ENCODE results near the gene PPCDC. TPM values are rescaled to one million over a fixed set of nuclear protein-coding genes. Genes with fewer than 3 reads are reported as not detected.
A peak's percentile ranks its signal among the peaks of the same experiment; 100 is the strongest.

Gene PPCDC
- polyA plus RNA-seq, 6 donors from 2014 or later, result 4.5 to 8.9 (median 7.1) TPM

- ATAC-seq (ENCODE audit: low read depth in 2 of 2) (no peak), DNase-seq (no peak)
- Mint-ChIP-seq H3K36me3 (peaks cover 0 to 15% of the 10 kb centered on the region in 2 donors), H3K4me1 (peaks cover 11 to 13% (median 11%) of the 10 kb centered on the region in 3 donors), H3K27ac (no peak overlapping the region), H3K9me3 (no peaks in the 10 kb centered on the region), H3K27me3 (peaks cover 18 to 27% (median 21%) of the 10 kb centered on the region in 3 donors), H3K4me3 (no peak overlapping the region)
Observed at GRCh38 chr15:75037685-75038084, 14.3 kb downstream of the PPCDC start.

- ATAC-seq (ENCODE audit: low read depth in 2 of 2) (no peak), DNase-seq (no peak)
- Mint-ChIP-seq H3K36me3 (peaks cover 0 to 15% of the 10 kb centered on the region in 2 donors), H3K27me3 (peaks cover 21 to 27% (median 23%) of the 10 kb centered on the region in 3 donors), H3K27ac (no peak overlapping the region), H3K4me1 (peaks cover 16 to 18% (median 17%) of the 10 kb centered on the region in 3 donors), H3K9me3 (no peaks in the 10 kb centered on the region), H3K4me3 (no peak overlapping the region)
Observed at GRCh38 chr15:75038231-75038630, 14.8 kb downstream of the PPCDC start.

- Mint-ChIP-seq H3K36me3 (no peaks in the 10 kb centered on the region), H3K27me3 (peaks cover 2 to 16% (median 13%) of the 10 kb centered on the region in 3 donors), H3K4me3 (peak overlapping the region; percentile 1 to 80 (median 62)), H3K9me3 (no peaks in the 10 kb centered on the region), H3K27ac (peak overlapping the region; percentile 62 to 96 (median 88)), H3K4me1 (peaks cover 41 to 60% (median 50%) of the 10 kb centered on the region in 3 donors)
- peak; percentile 92 to 93 for ATAC-seq (ENCODE audit: low read depth in 2 of 2)
- DNase-seq, result peak; percentile 89
Observed at GRCh38 chr15:75042730-75043508, 19.5 kb downstream of the PPCDC start.

GRCh38 chr15:75043509-75044257 is 20.3 kb downstream of the PPCDC start:
- Mint-ChIP-seq H3K36me3 (peaks cover 0 to 4% of the 10 kb centered on the region in 2 donors), H3K4me1 (peaks cover 41 to 63% (median 46%) of the 10 kb centered on the region in 3 donors), H3K27ac (peak overlapping the region; percentile 36 to 96 (median 84)), H3K27me3 (peaks cover 0 to 20% (median 14%) of the 10 kb centered on the region in 3 donors), H3K9me3 (no peaks in the 10 kb centered on the region), H3K4me3 (peak overlapping the region in 6 of 8 donors; percentile 32 to 80 (median 64))
- DNase-seq (peak; percentile 51), ATAC-seq (ENCODE audit: low read depth in 2 of 2) (peak; percentile 1 to 8)

- ATAC-seq (ENCODE audit: low read depth in 2 of 2), result no peak
- H3K4me3 Mint-ChIP-seq, result peak overlapping the region in 2 of 8 donors; percentile 40 to 73
- DNase-seq, result no peak
- peak overlapping the region in 5 of 6 donors; percentile 49 to 95 (median 62) for H3K27ac Mint-ChIP-seq
- peaks cover 40 to 62% (median 46%) of the 10 kb centered on the region in 3 donors for H3K4me1 Mint-ChIP-seq
- H3K9me3 Mint-ChIP-seq, result no peaks in the 10 kb centered on the region
- peaks cover 0 to 27% (median 17%) of the 10 kb centered on the region in 3 donors for H3K27me3 Mint-ChIP-seq
- H3K36me3 Mint-ChIP-seq, result peaks cover 0 to 7% of the 10 kb centered on the region in 2 donors
Observed at GRCh38 chr15:75044258-75044878, 21.0 kb downstream of the PPCDC start.

GRCh38 chr15:75045332-75046015 is 22.1 kb downstream of the PPCDC start:
- ATAC-seq (ENCODE audit: low read depth in 2 of 2) (no peak), DNase-seq (no peak)
- no peaks in the 10 kb centered on the region for H3K9me3 Mint-ChIP-seq
- no peak overlapping the region for H3K4me3 Mint-ChIP-seq
- H3K4me1 Mint-ChIP-seq, result peaks cover 37 to 60% (median 46%) of the 10 kb centered on the region in 3 donors
- H3K27ac Mint-ChIP-seq, result peak overlapping the region in 1 of 6 donors; percentile 42
- peaks cover 0 to 7% of the 10 kb centered on the region in 2 donors for H3K36me3 Mint-ChIP-seq
- peaks cover 0 to 33% (median 20%) of the 10 kb centered on the region in 3 donors for H3K27me3 Mint-ChIP-seq

GRCh38 chr15:75048394-75048793 is 25.0 kb downstream of the PPCDC start:
- no peak for ATAC-seq (ENCODE audit: low read depth in 2 of 2)
- peaks cover 0 to 7% of the 10 kb centered on the region in 2 donors for H3K36me3 Mint-ChIP-seq
- peaks cover 0 to 33% (median 12%) of the 10 kb centered on the region in 3 donors for H3K27me3 Mint-ChIP-seq
- no peak for DNase-seq
- peak overlapping the region in 1 of 6 donors; percentile 82 for H3K27ac Mint-ChIP-seq
- no peaks in the 10 kb centered on the region for H3K9me3 Mint-ChIP-seq
- no peak overlapping the region for H3K4me3 Mint-ChIP-seq
- peaks cover 27 to 43% (median 38%) of the 10 kb centered on the region in 3 donors for H3K4me1 Mint-ChIP-seq

- DNase-seq, result no peak
- H3K27me3 Mint-ChIP-seq, result peaks cover 0 to 33% (median 12%) of the 10 kb centered on the region in 3 donors
- no peak overlapping the region for H3K4me3 Mint-ChIP-seq
- H3K4me1 Mint-ChIP-seq, result peaks cover 17 to 33% (median 28%) of the 10 kb centered on the region in 3 donors
- ATAC-seq (ENCODE audit: low read depth in 2 of 2), result no peak
- peaks cover 0 to 7% of the 10 kb centered on the region in 2 donors for H3K36me3 Mint-ChIP-seq
- H3K27ac Mint-ChIP-seq, result no peak overlapping the region
- H3K9me3 Mint-ChIP-seq, result no peaks in the 10 kb centered on the region
Observed at GRCh38 chr15:75049392-75049791, 26.0 kb downstream of the PPCDC start.

- H3K4me3 Mint-ChIP-seq, result no peak overlapping the region
- H3K27ac Mint-ChIP-seq, result no peak overlapping the region
- H3K4me1 Mint-ChIP-seq, result peaks cover 11 to 24% (median 19%) of the 10 kb centered on the region in 3 donors
- H3K9me3 Mint-ChIP-seq, result no peaks in the 10 kb centered on the region
- ATAC-seq (ENCODE audit: low read depth in 2 of 2), result no peak
- no peak for DNase-seq
- H3K27me3 Mint-ChIP-seq, result peaks cover 0 to 24% (median 12%) of the 10 kb centered on the region in 3 donors
- H3K36me3 Mint-ChIP-seq, result peaks cover 0 to 7% of the 10 kb centered on the region in 2 donors
Observed at GRCh38 chr15:75050283-75050682, 26.9 kb downstream of the PPCDC start.

GRCh38 chr15:75051191-75051608 is 27.8 kb downstream of the PPCDC start:
- ATAC-seq (ENCODE audit: low read depth in 2 of 2) (no peak), DNase-seq (no peak)
- peak overlapping the region in 1 of 6 donors; percentile 73 for H3K27ac Mint-ChIP-seq
- H3K4me1 Mint-ChIP-seq, result peaks cover 11 to 20% (median 14%) of the 10 kb centered on the region in 3 donors
- H3K9me3 Mint-ChIP-seq, result no peaks in the 10 kb centered on the region
- H3K27me3 Mint-ChIP-seq, result peaks cover 0 to 24% (median 12%) of the 10 kb centered on the region in 3 donors
- H3K36me3 Mint-ChIP-seq, result peaks cover 0 to 7% of the 10 kb centered on the region in 2 donors
- H3K4me3 Mint-ChIP-seq, result no peak overlapping the region

- H3K4me1 Mint-ChIP-seq, result peaks cover 6 to 14% (median 9%) of the 10 kb centered on the region in 3 donors
- H3K27me3 Mint-ChIP-seq, result peaks cover 0 to 24% (median 12%) of the 10 kb centered on the region in 3 donors
- DNase-seq (no peak), ATAC-seq (ENCODE audit: low read depth in 2 of 2) (no peak)
- peaks cover 0 to 7% of the 10 kb centered on the region in 2 donors for H3K36me3 Mint-ChIP-seq
- H3K4me3 Mint-ChIP-seq, result peak overlapping the region in 1 of 8 donors; percentile 15
- no peak overlapping the region for H3K27ac Mint-ChIP-seq
- no peaks in the 10 kb centered on the region for H3K9me3 Mint-ChIP-seq
Observed at GRCh38 chr15:75051711-75052110, 28.3 kb downstream of the PPCDC start.

- ATAC-seq (ENCODE audit: low read depth in 2 of 2), result no peak
- peaks cover 0 to 7% of the 10 kb centered on the region in 2 donors for H3K36me3 Mint-ChIP-seq
- no peaks in the 10 kb centered on the region for H3K4me1 Mint-ChIP-seq
- no peak overlapping the region for H3K4me3 Mint-ChIP-seq
- no peak overlapping the region for H3K27ac Mint-ChIP-seq
- H3K9me3 Mint-ChIP-seq, result no peaks in the 10 kb centered on the region
- DNase-seq, result no peak
- peaks cover 0 to 19% (median 7%) of the 10 kb centered on the region in 3 donors for H3K27me3 Mint-ChIP-seq
Observed at GRCh38 chr15:75052972-75053747, 29.8 kb downstream of the PPCDC start.

All from naive B cell (primary cell).